ENCODE data around the gene BTAF1. TPM values are rescaled to one million over a fixed set of nuclear protein-coding genes. Genes with fewer than 3 reads are reported as not detected.

BTAF1 gene
- total RNA-seq, 4 donors from 2014 or later = 46.6 to 215 (median 61.0) TPM

GRCh38 chr10:91930939-91931338, 7.4 kb downstream of the BTAF1 start:
- no peak overlapping the region for H3K4me3 ChIP-seq
- WGBS = 58% methylated on average over 3 of the region's 3 CpGs
- no peaks in the 10 kb centered on the region for H3K9me3 ChIP-seq
- TF ChIP-seq EP300 (IDR thresholded peaks at IDR 0.05) (no peak), POLR2A (IDR thresholded peaks at IDR 0.05) (no peak)
- H3K36me3 ChIP-seq = peaks cover under 1% of the 10 kb centered on the region
- peaks cover 50% of the 10 kb centered on the region for H3K4me1 ChIP-seq
- no peaks in the 10 kb centered on the region for H3K27me3 ChIP-seq
- DNase-seq (ENCODE audit: low spot score in 2 of 2) = no peak
- no peak overlapping the region for H3K27ac ChIP-seq

GRCh38 chr10:91931526-91932190, 8.1 kb downstream of the BTAF1 start:
- Histone ChIP-seq H3K9me3 (no peaks in the 10 kb centered on the region), H3K36me3 (peaks cover 8% of the 10 kb centered on the region), H3K4me1 (peaks cover 43% of the 10 kb centered on the region), H3K27me3 (no peaks in the 10 kb centered on the region), H3K27ac (no peak overlapping the region), H3K4me3 (no peak overlapping the region)
- no peak for DNase-seq (ENCODE audit: low spot score in 2 of 2)
- 52% methylated on average over 3 of the region's 3 CpGs for WGBS
- TF ChIP-seq CTCF (IDR thresholded peaks at IDR 0.05) (no peak), EP300 (IDR thresholded peaks at IDR 0.05) (no peak), POLR2A (IDR thresholded peaks at IDR 0.05) (no peak), POLR2AphosphoS5 (IDR thresholded peaks at IDR 0.05) (no peak)

GRCh38 chr10:91932737-91933136, 9.2 kb downstream of the BTAF1 start:
- Histone ChIP-seq H3K4me3 (no peak overlapping the region), H3K9me3 (no peaks in the 10 kb centered on the region), H3K27me3 (no peaks in the 10 kb centered on the region), H3K27ac (no peak overlapping the region), H3K36me3 (peaks cover 14% of the 10 kb centered on the region), H3K4me1 (peaks cover 40% of the 10 kb centered on the region)
- WGBS = 85% methylated on average over 1 of the region's 1 CpG
- TF ChIP-seq POLR2A (IDR thresholded peaks at IDR 0.05) (no peak), CTCF (IDR thresholded peaks at IDR 0.05) (no peak), EP300 (IDR thresholded peaks at IDR 0.05) (no peak), POLR2AphosphoS5 (IDR thresholded peaks at IDR 0.05) (no peak)
- no peak for DNase-seq (ENCODE audit: low spot score in 2 of 2)

- WGBS = 78% methylated on average over 2 of the region's 2 CpGs
- DNase-seq (ENCODE audit: low spot score in 2 of 2) = no peak
Observed at GRCh38 chr10:91935886-91936285, 12.3 kb downstream of the BTAF1 start.

GRCh38 chr10:91939653-91940052, 16.1 kb downstream of the BTAF1 start:
- no peak for DNase-seq (ENCODE audit: low spot score in 2 of 2)
- Histone ChIP-seq H3K27ac (no peak overlapping the region), H3K4me3 (no peak overlapping the region), H3K36me3 (peaks cover 40% of the 10 kb centered on the region), H3K4me1 (peaks cover 6% of the 10 kb centered on the region), H3K27me3 (no peaks in the 10 kb centered on the region), H3K9me3 (no peaks in the 10 kb centered on the region)
- WGBS = 94% methylated on average over 4 of the region's 4 CpGs
- no peak for TF ChIP-seq POLR2A (IDR thresholded peaks at IDR 0.05)
- no peak for TF ChIP-seq CTCF (IDR thresholded peaks at IDR 0.05)
- TF ChIP-seq EP300 (IDR thresholded peaks at IDR 0.05) = no peak
- TF ChIP-seq POLR2AphosphoS5 (IDR thresholded peaks at IDR 0.05) = no peak

More at GRCh38 chr10:91935886-91936285, 12.3 kb downstream of the BTAF1 start:
- Histone ChIP-seq H3K4me3 (no peak overlapping the region), H3K4me1 (peaks cover 29% of the 10 kb centered on the region), H3K27me3 (no peaks in the 10 kb centered on the region), H3K9me3 (no peaks in the 10 kb centered on the region), H3K27ac (no peak overlapping the region), H3K36me3 (peaks cover 20% of the 10 kb centered on the region)
- TF ChIP-seq CTCF (IDR thresholded peaks at IDR 0.05) (no peak), POLR2AphosphoS5 (IDR thresholded peaks at IDR 0.05) (no peak), POLR2A (IDR thresholded peaks at IDR 0.05) (no peak), EP300 (IDR thresholded peaks at IDR 0.05) (no peak)
